Measurements from ENCODE around the gene NHSL1.

- TF ChIP-seq POLR2A (IDR thresholded peaks at IDR 0.05) (no peak), CTCF (IDR thresholded peaks at IDR 0.05) (no peak)
Measured at GRCh38 chr6:138529478-138529877, 30.2 kb upstream of the NHSL1 start.

All from right lobe of liver (tissue), 4 donors.